GM19395 (cell line): ENCODE results near the gene LEMD1.
"Not testable (repeated sequence)": the region's sequence is repeated elsewhere in the genome, so short reads cannot be mapped to it uniquely, and the experiment has no call there.

Experiments
- ATAC-seq: cut with Tn5 transposase; IDR thresholded peaks from one replicate; pipeline ENCODE4 v1.9.1; 2021; ENCODE audit warnings: mild to moderate bottlenecking, moderate library complexity; ENCODE audit not compliant: unreplicated experiment

LEMD1 gene

GRCh38 chr1:205432116-205432515, 10.3 kb upstream of the LEMD1 start:
- ATAC-seq: no peak

- no peak for ATAC-seq
Measured at GRCh38 chr1:205430696-205431305, 8.9 kb upstream of the LEMD1 start.

DNA sequence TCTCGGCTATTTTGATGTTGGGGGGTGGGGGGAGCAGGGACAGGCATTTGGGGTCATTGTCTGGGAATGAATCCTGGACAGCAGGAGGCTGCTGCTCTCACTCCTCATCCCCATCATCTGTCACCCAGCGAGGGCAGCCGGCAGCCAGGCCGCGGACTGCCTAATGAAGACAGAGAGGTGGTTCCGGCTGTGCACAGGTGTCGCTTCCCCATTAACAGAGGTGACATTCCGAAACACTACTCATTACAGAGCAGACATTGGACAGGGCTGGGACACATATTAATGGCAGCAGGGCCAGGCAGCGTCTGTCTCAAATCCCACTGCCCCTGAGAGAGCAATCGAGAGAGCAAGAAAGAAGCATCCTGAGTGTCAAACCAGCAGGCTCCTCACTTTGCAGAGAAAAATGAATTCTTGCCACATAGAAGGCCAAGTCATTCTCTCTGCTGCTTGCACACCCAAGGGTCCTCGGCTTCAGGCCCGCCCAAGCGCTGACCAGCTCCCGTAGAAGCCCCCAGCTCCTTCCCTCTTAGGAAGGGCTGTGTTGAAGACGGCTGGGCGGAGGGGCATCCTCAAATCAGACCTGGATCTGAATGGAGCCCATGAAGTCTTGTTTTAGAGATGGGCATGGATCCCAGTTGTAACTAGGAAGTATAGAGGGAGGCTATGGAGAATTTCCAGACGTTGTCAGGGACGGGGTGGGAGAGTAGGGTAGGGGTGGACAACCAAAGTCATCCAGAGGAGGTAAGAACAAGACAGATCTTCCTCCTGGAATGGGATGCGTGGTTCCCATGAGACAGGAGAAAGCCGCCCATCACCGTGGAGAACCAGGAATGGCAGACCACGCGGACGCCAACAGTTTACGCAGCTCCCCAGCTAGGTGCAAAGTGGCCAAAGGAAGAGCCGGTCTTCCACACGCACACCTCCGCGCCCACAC, 8.2 kb upstream of the LEMD1 start:
- ATAC-seq: no peak

DNA sequence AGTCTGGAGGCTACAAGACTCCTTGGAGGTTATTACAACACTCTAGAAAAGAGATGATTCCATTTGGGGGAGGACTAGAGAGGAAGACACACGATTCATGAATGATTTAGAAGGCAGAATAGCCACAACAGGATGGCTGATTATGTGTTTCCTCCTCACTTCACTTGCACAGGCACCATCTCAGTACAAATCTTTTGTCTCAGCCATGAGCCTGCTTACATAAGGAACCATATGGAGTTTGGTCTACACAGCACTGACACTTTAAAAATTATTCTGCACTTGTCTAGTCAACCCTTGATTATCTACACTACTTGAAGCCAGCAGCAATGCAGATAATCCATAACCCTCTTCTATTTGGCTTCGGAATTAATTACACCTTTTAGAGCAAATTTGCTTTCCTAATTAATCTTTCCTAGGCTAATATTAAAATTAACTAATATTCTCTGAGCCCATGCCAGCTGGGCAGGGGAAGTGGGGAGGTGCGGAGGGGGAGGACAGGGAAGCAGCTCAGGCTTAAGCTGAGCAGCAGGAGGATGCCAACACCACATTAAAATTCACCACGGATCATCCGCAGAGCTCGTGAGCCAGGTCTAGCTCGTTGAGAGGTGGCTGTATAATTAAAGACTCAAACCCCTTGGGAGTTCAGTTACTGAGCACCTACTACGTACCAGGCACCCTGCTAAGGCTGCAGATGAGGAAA, 3.2 kb upstream of the LEMD1 start:
- ATAC-seq: no peak

GRCh38 chr1:205423814-205424399, 2.1 kb upstream of the LEMD1 start:
- no peak for ATAC-seq

GRCh38 chr1:205422993-205423642, 1.3 kb upstream of the LEMD1 start:
- no peak for ATAC-seq

DNA sequence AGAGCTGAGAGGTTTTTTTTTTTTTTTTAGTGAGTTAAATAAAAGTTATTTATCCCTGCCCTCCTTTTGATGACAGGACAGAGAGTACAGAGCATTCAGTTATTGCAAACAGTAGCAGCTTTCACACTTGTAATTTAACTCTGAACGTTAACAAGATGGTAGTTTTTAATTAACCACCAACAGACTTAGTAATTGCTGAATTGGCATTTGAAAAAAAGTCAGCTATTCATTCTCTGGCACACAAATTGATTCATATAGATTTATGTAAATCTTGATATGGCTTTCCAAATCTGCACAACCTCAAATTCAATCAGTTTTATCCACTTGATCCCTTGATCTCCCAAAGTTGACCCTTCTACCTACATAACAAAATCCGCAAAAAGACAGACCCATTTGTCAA, 918 bp downstream of the LEMD1 start:
- no peak for ATAC-seq

- ATAC-seq: no peak
Measured at GRCh38 chr1:205417870-205418635, 3.8 kb downstream of the LEMD1 start.

- no peak for ATAC-seq
Measured at GRCh38 chr1:205416322-205416721, 5.5 kb downstream of the LEMD1 start.

DNA sequence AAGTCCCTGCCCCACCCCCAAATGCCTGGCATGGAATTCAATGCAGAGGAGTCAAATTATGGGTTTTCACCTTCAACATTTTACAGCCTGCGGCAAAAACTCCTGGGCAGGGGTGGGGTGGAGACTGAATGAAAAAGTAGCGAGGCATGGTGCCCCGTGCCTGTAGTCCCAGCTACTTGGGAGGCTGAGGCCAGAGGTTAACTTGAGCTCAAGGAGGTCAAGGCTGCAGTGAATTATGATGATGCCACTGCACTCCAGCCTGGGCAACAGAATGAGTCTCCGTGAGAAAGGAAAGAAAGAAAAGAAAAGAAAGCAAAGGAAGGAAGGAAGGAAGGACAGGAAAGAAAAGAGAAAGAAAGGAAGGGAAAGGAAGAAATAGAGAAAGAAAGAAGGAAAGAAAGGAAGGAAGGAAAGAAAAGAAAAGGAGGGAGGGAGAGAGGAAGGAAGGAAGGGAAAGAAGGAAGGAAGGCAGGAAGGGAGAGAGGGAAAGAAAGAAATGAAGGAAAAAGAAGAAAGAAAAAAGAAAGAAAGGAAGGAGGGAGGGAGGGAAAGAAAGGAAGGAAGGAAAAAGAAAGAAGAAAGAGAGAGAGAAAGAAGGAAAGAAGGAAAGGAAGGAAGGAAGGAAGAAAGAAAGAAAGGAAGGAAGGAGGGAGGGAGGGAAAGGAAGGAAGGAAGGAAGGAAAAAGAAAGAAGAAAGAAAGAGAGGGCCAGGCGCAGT, 11.1 kb downstream of the LEMD1 start:
- ATAC-seq: no peak

GRCh38 chr1:205407970-205408369, 13.9 kb downstream of the LEMD1 start:
- ATAC-seq: no peak

DNA sequence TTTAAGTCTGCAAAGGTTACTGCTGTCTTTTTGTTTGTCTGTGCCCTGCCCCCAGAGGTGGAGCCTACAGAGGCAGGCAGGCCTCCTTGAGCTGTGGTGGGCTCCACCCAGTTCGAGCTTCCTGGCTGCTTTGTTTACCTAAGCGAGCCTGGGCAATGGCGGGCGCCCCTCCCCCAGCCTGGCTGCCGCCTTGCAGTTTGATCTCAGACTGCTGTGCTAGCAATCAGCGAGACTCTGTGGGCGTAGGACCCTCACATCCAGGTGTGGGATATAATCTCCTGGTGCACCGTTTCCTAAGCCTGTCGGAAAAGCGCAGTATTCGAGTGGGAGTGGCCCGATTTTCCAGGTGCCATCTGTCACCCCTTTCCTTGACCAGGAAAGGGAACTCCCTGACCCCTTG, 15.6 kb downstream of the LEMD1 start:
- ATAC-seq: not testable (repeated sequence)

DNA sequence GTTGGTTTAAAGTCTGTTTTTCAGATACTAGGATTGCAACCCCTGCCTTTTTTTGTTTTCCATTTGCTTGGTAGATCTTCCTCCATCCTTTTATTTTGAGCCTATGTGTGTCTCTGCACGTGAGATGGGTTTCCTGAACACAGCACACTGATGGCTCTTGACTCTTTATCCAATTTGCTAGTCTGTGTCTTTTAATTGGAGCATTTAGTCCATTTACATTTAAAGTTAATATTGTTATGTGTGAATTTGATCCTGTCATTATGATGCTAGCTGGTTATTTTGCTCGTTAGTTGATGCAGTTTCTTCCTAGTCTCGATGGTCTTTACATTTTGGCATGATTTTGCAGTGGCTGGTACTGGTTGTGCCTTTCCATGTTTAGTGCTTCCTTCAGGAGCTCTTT, 17.4 kb downstream of the LEMD1 start:
- ATAC-seq: not testable (repeated sequence)

DNA sequence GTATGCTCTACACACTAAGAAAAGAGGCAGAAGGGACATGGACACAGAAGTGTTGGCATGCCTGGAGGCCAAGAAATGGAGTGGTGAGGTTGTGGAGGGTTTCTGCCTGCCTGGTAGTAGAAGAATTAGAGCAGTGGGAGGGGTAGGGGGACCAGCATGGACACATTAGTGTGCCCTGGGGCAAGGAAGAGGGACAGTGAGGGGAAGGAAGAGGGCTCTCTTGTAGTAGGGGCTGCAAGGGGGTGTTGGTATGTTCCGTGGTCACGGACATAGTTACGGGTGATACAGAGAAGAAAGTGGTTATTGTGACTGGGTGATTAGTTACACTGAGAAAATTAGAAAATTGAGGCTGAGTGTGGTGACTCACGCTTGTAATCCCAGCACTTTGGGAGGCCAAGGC, 23.3 kb downstream of the LEMD1 start:
- ATAC-seq: no peak

DNA sequence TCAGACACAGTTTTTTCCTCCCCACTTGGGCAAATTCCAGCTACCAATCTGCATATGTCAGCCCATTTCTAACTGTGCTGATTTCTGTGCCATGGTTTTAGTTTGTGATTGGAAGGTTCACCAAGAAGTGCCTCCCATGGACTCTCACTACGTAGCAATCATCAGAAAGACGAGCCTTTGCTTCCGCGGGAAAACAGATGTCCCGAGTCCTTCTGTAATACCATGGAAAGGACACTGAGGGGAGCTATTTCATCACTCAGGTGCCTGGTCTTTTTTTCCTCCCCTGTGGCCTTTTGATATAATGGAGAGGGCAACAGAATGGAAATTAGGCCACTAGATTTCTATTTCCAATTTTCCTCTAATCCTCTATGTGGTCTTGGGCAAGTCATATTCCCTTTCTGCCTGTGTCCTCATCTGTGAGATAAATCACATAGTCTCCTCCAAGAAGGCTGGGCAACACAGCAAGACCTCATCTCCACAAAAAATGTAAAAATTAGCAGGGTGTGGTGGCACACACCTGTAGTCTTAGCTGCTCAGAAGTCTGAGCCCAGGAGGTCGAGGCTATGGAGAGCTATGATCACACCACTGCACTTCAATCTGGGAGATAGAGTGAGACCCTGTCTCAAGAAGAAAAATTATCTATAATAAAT, 24.8 kb downstream of the LEMD1 start:
- no peak for ATAC-seq

- ATAC-seq: no peak
Measured at GRCh38 chr1:205395616-205396015, 26.2 kb downstream of the LEMD1 start.

GRCh38 chr1:205392650-205393049, 29.2 kb downstream of the LEMD1 start:
- no peak for ATAC-seq

DNA sequence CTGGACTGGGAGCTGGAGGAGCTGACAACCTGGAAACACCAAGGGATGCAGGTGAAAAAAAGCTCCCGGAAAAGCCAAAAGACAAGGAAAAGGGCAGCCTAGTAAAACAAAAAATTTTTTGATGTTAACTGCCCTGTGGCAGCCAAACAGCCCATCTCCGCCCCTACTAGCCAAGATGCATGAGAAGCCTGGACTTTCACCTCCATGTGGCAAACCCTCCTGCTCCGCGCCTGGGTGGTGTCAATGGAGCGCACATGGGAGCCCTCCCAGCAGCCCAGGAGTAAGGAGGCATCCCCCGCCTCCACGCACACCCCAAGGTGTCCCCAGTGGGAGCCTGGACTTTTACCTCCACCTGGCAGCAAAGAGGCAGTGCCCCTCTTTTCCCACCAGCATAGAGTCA, 30.5 kb downstream of the LEMD1 start:
- no peak for ATAC-seq

GRCh38 chr1:205387845-205388244, 34.0 kb downstream of the LEMD1 start:
- ATAC-seq: no peak
